NCI-H2081 (cell line): ENCODE data around the gene COBLL1.

ENCODE experiments used
- DNase-seq, 2 experiments: peaks; one replicate each; lab custom pipeline; 2025; lab: John Stamatoyannopoulos, UW

COBLL1 gene

GRCh38 chr2:164852086-164852485 lies 10.5 kb upstream of the COBLL1 start:
- no peak for DNase-seq

- DNase-seq = no peak
These were observed 8.6 kb upstream of the COBLL1 start for GRCh38 chr2:164850235-164850634.

- DNase-seq = no peak
These were observed 7.9 kb upstream of the COBLL1 start for GRCh38 chr2:164849506-164849905.

- peak in 1 of 2 experiments; percentile 43 for DNase-seq
These were observed 6.5 kb upstream of the COBLL1 start for GRCh38 chr2:164847981-164848741.

GRCh38 chr2:164847291-164847690 lies 5.7 kb upstream of the COBLL1 start:
- DNase-seq = no peak

GRCh38 chr2:164846276-164846675 lies 4.7 kb upstream of the COBLL1 start:
- DNase-seq = no peak

GRCh38 chr2:164843346-164843911 lies 1.8 kb upstream of the COBLL1 start:
- DNase-seq = no peak

GRCh38 chr2:164842624-164842966 lies 972 bp upstream of the COBLL1 start:
- DNase-seq = peak in 1 of 2 experiments; percentile 49

- DNase-seq = peak; percentile 80 to 87
These were observed 499 bp downstream of the COBLL1 start for GRCh38 chr2:164840930-164841718.

- peak; percentile 51 to 83 for DNase-seq
These were observed 1.1 kb downstream of the COBLL1 start for GRCh38 chr2:164840458-164840929.

- peak in 1 of 2 experiments; percentile 22 for DNase-seq
These were observed 1.6 kb downstream of the COBLL1 start for GRCh38 chr2:164839914-164840457.

GRCh38 chr2:164837807-164838206 lies 3.8 kb downstream of the COBLL1 start:
- no peak for DNase-seq

GRCh38 chr2:164836907-164837306 lies 4.7 kb downstream of the COBLL1 start:
- DNase-seq = no peak

GRCh38 chr2:164835302-164835701 lies 6.3 kb downstream of the COBLL1 start:
- no peak for DNase-seq

GRCh38 chr2:164831887-164832286 lies 9.7 kb downstream of the COBLL1 start:
- peak in 1 of 2 experiments; percentile 46 for DNase-seq

- no peak for DNase-seq
These were observed 10.4 kb downstream of the COBLL1 start for GRCh38 chr2:164831180-164831579.

- DNase-seq = peak in 1 of 2 experiments; percentile 57
These were observed 15.1 kb downstream of the COBLL1 start for GRCh38 chr2:164826293-164827243.

- DNase-seq = no peak
These were observed 16.8 kb downstream of the COBLL1 start for GRCh38 chr2:164824872-164825271.

GRCh38 chr2:164823126-164823525 lies 18.5 kb downstream of the COBLL1 start:
- DNase-seq = no peak

- no peak for DNase-seq
These were observed 20.3 kb downstream of the COBLL1 start for GRCh38 chr2:164821338-164821737.
